Measurements from ENCODE around the gene MARVELD1.
"Not testable (repeated sequence)": the region's sequence is repeated elsewhere in the genome, so short reads cannot be mapped to it uniquely, and the experiment has no call there.

The MARVELD1 gene

GRCh38 chr10:97713339-97713825, at the start of gene MARVELD1:
Gene MARVELD1 (plus strand): TSS chr10:97713730. CDS start chr10:97713877, 147 bp downstream.
- no peak for ATAC-seq

- ATAC-seq = no peak
Measured at GRCh38 chr10:97664282-97664850, 49.2 kb upstream of the MARVELD1 start.

- ATAC-seq = no peak
Measured at GRCh38 chr10:97666992-97667391, 46.5 kb upstream of the MARVELD1 start.

- no peak for ATAC-seq
Measured at GRCh38 chr10:97667463-97667862, 46.1 kb upstream of the MARVELD1 start.

- ATAC-seq = no peak
Measured at GRCh38 chr10:97669571-97669970, 44.0 kb upstream of the MARVELD1 start.

- peak in 1 of 2 donors; percentile 55 for ATAC-seq
Measured at GRCh38 chr10:97673736-97674525, 39.6 kb upstream of the MARVELD1 start.

DNA sequence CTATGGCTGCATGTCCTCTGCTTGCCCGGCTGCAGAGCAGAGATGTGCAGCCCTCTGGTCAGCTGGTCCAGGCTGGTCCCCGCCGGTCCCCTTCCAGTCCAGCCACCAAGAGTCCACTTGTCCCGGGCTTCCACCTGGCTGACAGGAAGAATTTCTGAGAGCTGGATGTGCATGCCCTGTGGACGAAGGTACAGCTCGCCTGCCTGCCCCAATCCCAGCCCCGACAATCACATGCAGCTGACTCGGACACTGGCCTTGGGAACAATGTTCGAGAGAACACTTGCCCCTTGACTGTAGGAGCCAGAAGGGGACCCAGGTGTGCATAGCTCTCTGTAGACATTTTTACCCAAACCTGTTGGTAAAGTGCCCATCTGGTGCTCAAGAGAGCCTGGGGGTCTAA, 38.3 kb upstream of the MARVELD1 start:
- no peak for ATAC-seq

GRCh38 chr10:97676770-97677581, 36.6 kb upstream of the MARVELD1 start:
- peak; percentile 78 to 85 for ATAC-seq

- ATAC-seq = no peak
Measured at GRCh38 chr10:97679594-97679993, 33.9 kb upstream of the MARVELD1 start.

DNA sequence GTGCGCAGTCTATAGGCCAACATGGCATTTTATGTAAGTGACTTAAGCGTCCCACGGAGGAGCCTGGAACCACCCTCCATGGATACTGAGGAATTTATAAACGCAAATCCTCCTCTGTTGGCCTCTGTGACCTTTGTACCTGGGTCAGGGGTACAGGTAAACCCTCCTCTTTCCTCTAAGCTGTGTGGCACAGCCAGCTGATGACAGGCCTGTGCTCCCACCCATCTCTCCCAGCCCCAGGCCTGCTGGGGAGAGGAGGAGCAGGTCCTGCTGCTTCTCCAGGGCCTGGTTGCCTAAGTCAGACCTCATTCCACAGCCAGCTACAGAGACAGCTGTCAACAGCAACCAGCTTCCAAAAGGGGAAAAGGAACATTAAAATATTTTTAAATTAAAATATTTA, 31.5 kb upstream of the MARVELD1 start:
- ATAC-seq = no peak

DNA sequence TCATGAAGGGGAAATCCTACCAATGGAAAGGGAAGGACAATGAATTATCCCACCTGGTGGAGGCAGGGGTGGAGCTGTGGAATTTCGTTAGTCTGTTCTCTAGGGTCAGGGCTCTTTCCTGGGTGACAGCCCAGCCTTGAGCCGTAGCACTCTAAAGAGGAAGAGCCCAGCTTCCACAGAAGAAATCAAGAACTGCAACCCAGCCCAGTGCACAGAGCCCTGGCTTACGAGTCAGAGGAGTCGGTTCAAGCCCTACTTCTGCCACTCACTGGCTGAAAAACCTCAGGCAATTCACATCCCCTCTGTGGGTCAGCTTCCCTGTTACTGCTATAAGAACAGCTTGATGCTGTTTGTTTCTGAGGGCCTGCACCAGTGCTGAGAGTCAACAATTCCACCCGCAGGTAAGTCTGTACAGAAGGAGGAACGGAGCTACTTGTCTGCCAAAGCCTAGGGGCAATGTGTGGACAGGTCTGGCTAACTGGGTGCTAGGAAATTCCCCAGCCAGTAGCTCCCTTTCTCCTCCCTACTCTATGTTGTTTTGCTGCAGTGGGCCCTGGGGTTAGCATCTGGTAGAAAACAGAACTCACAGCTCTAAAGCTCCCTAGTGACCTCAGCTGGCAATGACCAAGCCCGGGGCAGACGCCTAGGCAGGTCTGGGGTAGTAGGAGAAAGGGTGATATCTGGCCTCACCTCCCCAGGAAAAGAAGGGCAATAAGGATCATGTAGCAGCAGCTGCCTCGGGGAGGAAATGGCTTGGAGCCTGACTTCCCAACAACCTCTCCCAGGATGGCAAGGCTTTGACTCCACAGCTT, 29.8 kb upstream of the MARVELD1 start:
- ATAC-seq = no peak

GRCh38 chr10:97684368-97684713, 29.2 kb upstream of the MARVELD1 start:
- ATAC-seq = not testable (repeated sequence)

GRCh38 chr10:97684866-97685394, 28.6 kb upstream of the MARVELD1 start:
- ATAC-seq = no peak

- ATAC-seq = no peak
Measured at GRCh38 chr10:97685395-97685958, 28.1 kb upstream of the MARVELD1 start.

DNA sequence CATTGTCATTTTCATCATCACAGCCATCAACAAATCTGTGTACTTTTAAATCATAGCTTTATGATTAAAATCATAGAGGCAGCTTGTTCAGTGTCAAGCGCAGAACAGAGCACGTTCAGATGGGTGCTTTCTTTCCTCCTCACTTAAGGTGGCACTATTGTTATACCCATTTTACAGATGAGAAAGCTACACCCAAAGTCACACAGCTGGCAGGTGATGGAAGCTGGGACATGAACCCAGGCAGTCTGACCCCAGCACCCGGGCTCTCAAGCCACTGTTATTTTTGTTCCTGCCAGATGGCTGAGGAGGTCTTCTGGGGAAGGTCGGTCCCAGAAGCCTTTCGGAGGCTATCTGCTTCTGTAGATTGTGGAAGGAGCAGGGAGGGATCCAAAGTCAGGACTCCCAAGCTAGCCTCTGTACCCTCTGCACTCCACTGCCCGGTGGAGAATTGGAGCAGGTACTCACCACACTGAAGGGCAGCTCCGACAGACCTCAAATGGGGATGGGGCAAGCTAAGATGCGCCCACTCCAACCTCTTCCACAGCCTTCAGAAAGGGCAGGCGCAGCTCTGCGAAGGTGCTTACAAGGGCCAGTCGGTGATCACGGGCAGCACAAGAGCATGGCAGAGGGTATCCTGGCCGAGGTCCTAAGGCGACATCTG, 27.1 kb upstream of the MARVELD1 start:
- no peak for ATAC-seq

DNA sequence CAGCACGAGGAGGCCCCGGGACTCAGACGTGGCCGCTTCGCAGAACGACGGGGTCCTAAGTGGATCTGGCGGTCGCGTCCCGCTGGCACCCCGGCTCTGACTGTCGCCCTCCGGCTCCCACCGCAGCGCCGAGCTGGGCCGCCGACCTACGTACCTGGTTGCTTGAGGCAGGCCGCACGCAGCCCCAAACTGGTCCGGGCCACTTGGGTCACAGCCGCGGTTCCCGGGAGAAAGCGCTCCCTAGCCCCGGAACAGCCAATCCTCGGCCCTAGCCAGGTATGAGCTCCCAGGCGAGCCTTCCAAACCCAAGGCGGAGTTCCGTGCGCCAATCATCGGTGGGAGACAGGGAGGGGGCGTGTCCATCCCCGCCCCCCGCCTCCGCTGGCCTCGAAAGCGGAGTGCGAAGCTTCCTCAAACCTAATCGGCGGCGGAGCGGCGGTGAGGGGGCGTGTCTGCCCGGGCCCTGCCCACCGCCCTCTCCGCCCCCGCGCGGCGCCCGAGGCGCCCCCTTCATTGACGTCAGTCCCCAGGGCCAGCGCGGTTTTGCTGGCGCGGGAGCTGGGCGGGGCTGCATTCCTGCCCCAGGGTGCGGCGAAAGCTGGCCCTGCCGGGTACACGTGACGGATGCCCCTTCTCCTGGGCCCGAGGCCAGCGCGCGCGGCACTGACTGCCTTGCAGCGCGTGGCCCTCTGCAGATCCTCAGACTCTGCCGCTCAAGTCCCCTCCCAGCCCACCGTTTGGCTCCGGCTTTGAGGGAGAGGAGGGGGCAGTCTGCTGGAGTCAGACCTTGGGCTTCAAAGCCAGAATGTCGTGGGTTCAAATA, 26.4 kb upstream of the MARVELD1 start, which contains the start of gene AVPI1:
AVPI1 (minus strand) TSS at position 280 of the 823 bp plus-strand sequence. CDS start 7,336 bp downstream, outside the sequence.
- peak; percentile 91 to 94 for ATAC-seq

DNA sequence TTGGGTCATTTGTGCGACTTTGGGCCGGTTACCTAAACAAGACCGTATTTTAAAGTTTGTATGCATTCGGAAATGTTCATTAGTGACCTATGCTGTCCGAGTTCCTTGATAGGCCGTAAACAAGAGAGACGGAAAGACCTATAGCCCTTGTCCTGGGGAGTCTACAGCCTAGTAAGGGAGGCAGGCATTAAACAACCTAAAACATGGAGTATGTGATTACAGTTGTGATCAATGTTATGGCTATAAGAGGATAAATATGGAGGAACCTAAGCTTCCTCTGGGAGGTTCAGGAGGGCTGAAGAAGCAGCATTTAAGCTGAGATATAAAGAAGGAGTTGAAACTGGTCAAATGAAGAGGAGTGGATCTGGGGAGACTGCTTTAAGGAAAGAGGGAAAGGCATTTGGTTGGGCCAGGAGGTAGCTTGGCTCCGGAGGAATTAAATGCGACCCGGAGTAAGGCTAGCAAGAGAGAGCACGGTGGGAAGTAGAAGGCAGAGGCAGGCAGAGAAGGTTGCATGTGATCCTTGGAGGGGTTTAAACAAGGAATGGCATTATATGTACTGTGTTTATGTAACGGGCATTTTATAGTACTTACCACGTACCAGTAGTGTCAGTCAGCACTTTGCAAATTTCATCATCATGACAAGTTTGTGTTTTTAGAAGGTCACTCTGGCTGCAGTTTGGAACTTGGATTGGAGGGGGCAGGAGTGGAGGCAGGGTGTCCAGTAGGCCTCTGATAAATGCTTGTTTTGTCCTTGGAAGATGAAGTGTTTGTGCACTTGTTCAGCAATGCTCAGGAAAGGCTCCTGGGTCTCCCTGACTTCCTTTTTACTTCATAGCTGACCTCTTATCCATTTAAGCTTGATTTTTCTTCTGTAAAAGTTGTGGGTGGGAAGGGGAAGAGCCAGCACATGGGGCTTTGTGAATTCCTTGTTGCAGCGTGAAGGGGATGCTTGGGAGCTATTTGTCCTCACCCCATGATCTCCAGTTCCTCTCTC, 25.4 kb upstream of the MARVELD1 start:
- ATAC-seq = no peak

DNA sequence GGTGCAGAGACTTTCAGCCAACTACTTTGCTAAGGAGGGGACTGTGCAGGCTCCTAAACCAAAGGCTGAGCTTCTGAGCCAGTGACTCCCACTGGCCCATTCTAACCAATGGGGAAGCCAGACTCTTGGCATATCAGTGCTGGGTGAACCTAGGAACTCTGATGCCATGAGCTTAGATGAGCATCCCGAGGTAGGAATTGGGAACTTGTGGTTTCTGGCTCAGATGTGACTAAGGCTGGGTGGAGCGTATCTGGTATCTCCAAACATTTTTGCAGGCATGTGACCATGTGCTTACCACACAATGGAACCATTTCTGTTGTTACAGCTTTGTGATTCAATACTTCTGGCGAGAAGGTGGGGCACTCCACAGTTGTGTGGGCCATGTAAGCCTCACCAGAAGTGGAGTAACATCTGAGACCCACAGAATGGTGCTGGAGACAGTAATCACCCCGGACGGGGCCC, 23.9 kb upstream of the MARVELD1 start:
- no peak for ATAC-seq

DNA sequence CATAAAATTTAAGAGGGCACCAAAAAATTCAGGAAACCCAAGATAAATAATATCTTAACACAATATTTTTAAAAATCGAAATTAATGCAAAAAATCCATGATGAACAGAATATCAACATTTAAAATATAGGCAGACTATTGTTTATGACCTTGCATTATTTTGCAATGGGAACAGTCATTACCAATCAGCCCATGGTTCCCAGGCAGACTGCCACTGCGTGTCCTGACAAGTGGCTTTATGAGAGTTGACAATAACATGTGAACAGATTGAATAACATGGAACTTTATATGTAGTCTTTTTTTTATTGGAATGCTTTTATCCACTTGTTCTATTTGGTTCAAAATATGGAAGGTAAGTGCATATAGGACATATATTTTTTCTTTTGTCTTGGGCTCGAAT, 23.4 kb upstream of the MARVELD1 start:
- ATAC-seq = no peak
